Right lobe of liver (tissue), 6 donors: Measurements from ENCODE around the gene SERTAD1. TPM values are rescaled to one million over a fixed set of nuclear protein-coding genes. Genes with fewer than 3 reads are reported as not detected.

Source experiments
- ATAC-seq, 4 donors: fragments of 200-7000 bp; cut with Tn5 transposase; one replicate each; pipeline ENCODE4 v1.9.1; 2020; ENCODE audit warnings: mild to moderate bottlenecking in 4 of 4, moderate library complexity in 4 of 4
- DNase-seq, 3 donors: peaks; one replicate each; pipeline ENCODE4 v3.0.0-alpha.2; 2020
- H3K27ac ChIP-seq, 3 donors: fragments of 200-600 bp; one replicate each; pipeline ENCODE4 v1.8.0; 2022
- H3K27me3 ChIP-seq, 2 donors: fragments of 200-600 bp; one replicate each; pipeline ENCODE4 v1.8.0; 2022
- H3K36me3 ChIP-seq, 4 donors: fragments of 200-600 bp; sonication (generic) in 1 of 4; one replicate each; pipeline versions ENCODE4 v1.5.1 to v1.8.0; 2017 to 2022; ENCODE audit warnings: control low read depth in 1 of 4
- H3K4me1 ChIP-seq, 4 donors: fragments of 200-600 bp; sonication (generic) in 1 of 4; one replicate each; pipeline versions ENCODE4 v1.5.1 to v1.8.0; 2017 to 2022; ENCODE audit warnings: control low read depth in 1 of 4
- H3K4me3 ChIP-seq, 3 donors: fragments of 200-600 bp; one replicate each; pipeline ENCODE4 v1.8.0; 2022
- H3K9me3 ChIP-seq, 4 donors: fragments of 200-600 bp; sonication (generic) in 1 of 4; one replicate each; pipeline versions ENCODE4 v1.5.1 to v1.8.0; 2017 to 2022; ENCODE audit warnings: control low read depth in 1 of 4
- POLR2A ChIP-seq: fragments of 450-650 bp; IDR thresholded peaks from one replicate; pipeline ENCODE4 v1.6.1; 2017; ENCODE audit warnings: antibody characterized with exemption, mild to moderate bottlenecking
- WGBS: methylation state at CpG from one replicate; pipeline ENCODE4 v1.1.6; 2018; ENCODE audit warnings: low coverage, low lambda C conversion rate; ENCODE audit not compliant: insufficient coverage; ENCODE audit errors: missing lambda C conversion rate; 5-methylcytosine and 5-hydroxymethylcytosine counted together
- intact Hi-C, 2 donors: fragments of 100-400 bp; cut with DNase I; formaldehyde crosslinking; loops; one replicate each; pipeline versions ENCODE4 v1.11.2 to v1.14.1; 2022
- small RNA-seq, 2 experiments: library from RNA; depleted of rRNA; stranded (forward); fragments of <200 nt; gene quantifications; one replicate each; pipeline ENCODE3, GENCODE V24; 2016
- total RNA-seq, 6 experiments: library from RNA; depleted of rRNA in 2 of 6; stranded (reverse); fragments of >200 nt in 2 of 6; fragmentation: NEBNext Ultra II Directional in 3 of 6; extraction: Animal tissue kit (Norgen Biotek cat#: 25700) in 3 of 6; gene quantifications; one replicate each; pipeline versions ENCODE4 v1.1.0 to v1.2.4, GENCODE V29; 2016 to 2023
- TF ChIP-seq, protein P1 (sequence below), 4 donors: fragments of 200-600 bp in 3 of 4; fragments of 450-650 bp in 1 of 4; IDR thresholded peaks; one replicate each; pipeline versions ENCODE4 v1.5.1 to v1.8.0; 2016 to 2022; ENCODE audit warnings: antibody characterized with exemption in 4 of 4, mild to moderate bottlenecking in 2 of 4
- donor health status: DM: no; HTN: yes; CAD: no.
- donor health status: DM: no; HTN: no; CAD: no.
- donor health status: DM: no; HTN: no; CAD: no.
- donor health status: DM: no; HTN: yes; CAD: no.
- donor health status: DM: no; HTN: yes; CAD: no.

SERTAD1 gene
- total RNA-seq, 6 experiments from 2014 or later = 3.7 to 11.7 (median 6.2) TPM

DNA sequence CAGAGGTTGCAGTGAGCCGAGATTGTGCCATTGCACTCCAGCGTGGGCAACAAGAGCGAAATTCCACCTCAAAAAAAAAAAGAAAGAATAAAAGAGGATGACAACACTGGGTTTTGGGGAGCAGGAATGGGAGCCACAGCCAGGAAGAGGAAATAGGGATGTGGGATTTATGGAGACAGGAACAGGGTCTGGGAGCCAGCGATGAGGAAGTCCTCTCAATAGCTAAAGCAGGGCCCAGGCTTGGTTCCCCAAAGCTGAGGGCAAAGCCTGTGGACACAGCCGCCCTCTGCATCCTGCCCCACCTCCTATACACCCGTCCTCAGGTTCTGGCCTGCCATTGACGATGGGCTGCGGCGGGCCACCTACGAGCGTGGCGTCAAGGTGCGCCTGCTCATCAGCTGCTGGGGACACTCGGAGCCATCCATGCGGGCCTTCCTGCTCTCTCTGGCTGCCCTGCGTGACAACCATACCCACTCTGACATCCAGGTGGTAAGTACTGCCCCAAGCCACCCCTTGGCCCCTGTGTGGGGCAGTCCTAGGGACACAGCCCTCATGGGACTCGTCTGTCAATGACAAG is 49.4 kb downstream of the SERTAD1 start:
- intact Hi-C loops = no loop called here
- H3K4me1 ChIP-seq = no peaks in the 10 kb centered on the region
- no peak for ATAC-seq
- WGBS = 94% methylated on average over 6 of the region's 17 CpGs
- peaks cover 0 to 13% (median 0%) of the 10 kb centered on the region in 4 donors for H3K36me3 ChIP-seq
- no peak for DNase-seq
- no peak overlapping the region for H3K27ac ChIP-seq
- TF ChIP-seq, protein P1, sequence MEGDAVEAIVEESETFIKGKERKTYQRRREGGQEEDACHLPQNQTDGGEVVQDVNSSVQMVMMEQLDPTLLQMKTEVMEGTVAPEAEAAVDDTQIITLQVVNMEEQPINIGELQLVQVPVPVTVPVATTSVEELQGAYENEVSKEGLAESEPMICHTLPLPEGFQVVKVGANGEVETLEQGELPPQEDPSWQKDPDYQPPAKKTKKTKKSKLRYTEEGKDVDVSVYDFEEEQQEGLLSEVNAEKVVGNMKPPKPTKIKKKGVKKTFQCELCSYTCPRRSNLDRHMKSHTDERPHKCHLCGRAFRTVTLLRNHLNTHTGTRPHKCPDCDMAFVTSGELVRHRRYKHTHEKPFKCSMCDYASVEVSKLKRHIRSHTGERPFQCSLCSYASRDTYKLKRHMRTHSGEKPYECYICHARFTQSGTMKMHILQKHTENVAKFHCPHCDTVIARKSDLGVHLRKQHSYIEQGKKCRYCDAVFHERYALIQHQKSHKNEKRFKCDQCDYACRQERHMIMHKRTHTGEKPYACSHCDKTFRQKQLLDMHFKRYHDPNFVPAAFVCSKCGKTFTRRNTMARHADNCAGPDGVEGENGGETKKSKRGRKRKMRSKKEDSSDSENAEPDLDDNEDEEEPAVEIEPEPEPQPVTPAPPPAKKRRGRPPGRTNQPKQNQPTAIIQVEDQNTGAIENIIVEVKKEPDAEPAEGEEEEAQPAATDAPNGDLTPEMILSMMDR (IDR thresholded peaks at IDR 0.05) = no peak
- no peak for TF ChIP-seq POLR2A
- H3K4me3 ChIP-seq = no peak overlapping the region
- H3K27me3 ChIP-seq = no peaks in the 10 kb centered on the region
- H3K9me3 ChIP-seq = no peaks in the 10 kb centered on the region

DNA sequence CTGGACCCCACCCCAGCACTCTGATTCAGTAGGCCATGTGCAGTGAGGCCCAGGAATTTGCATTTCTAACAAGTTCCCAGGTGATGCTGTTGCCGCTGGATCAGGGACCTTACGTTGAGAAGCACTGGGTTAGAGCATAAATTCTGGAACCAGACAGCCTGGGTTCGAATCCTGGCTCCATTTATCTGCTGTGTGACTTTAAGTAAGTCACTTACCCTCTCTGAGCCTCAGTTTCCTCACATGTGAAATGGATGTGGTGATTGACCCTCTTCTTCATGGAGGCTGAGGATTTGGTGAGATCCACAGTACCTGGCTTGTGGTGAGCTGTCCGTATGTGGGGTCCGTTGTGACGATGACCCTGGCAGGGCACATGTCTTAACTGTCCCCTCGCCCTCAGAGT is 51.7 kb downstream of the SERTAD1 start:
- Histone ChIP-seq H3K4me1 (no peaks in the 10 kb centered on the region), H3K27ac (no peak overlapping the region), H3K27me3 (no peaks in the 10 kb centered on the region), H3K36me3 (peaks cover 0 to 25% (median 2%) of the 10 kb centered on the region in 4 donors), H3K4me3 (no peak overlapping the region), H3K9me3 (no peaks in the 10 kb centered on the region)
- WGBS = no CpG with 5 or more reads among the region's 7 CpGs
- TF ChIP-seq, protein P1 (IDR thresholded peaks at IDR 0.05) = no peak
- TF ChIP-seq POLR2A = no peak
- ATAC-seq (no peak), DNase-seq (no peak)
- intact Hi-C loops = no loop called here

DNA sequence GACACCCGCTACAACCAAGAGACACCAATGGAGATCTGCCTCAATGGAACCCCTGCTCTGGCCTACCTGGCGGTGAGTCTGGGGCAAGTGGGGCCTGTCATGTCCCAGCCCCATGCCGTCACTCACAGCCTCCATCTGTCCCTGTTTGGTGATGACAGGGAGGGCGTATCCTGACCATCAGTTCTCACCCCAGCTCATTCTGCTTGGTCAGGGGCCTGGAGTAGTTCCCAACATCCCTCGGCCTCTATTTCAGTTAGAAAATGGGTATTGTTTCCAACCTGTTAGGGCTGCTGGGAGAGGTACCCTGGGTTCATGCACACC is 54.0 kb downstream of the SERTAD1 start:
- no peaks in the 10 kb centered on the region for H3K27me3 ChIP-seq
- no peaks in the 10 kb centered on the region for H3K9me3 ChIP-seq
- ATAC-seq = no peak
- peaks cover 0 to 31% (median 3%) of the 10 kb centered on the region in 4 donors for H3K36me3 ChIP-seq
- H3K4me1 ChIP-seq = no peaks in the 10 kb centered on the region
- WGBS = 100% methylated on average over 3 of the region's 5 CpGs
- DNase-seq = no peak
- no peak overlapping the region for H3K4me3 ChIP-seq
- no peak overlapping the region for H3K27ac ChIP-seq
- intact Hi-C loops = no loop called here
- TF ChIP-seq, protein P1 (IDR thresholded peaks at IDR 0.05) = no peak
- no peak for TF ChIP-seq POLR2A

Small RNA genes lying within 50 kb of the gene (small RNA-seq; reads per million reads assigned to genes)
- gene RF00017 = 0 reads per million in 2 experiments

Other genes starting within 250 kb of the SERTAD1 start
- 1 to 10 TPM; 4.2 to 7.0 (median 6.5) TPM for gene MAP3K10, start 234.6 kb downstream of the SERTAD1 start, total RNA-seq
- gene TTC9B, start 207.6 kb downstream of the SERTAD1 start, total RNA-seq = not detected
- gene CCNP, start 199.3 kb downstream of the SERTAD1 start, total RNA-seq = 1 to 10 TPM; 1.5 to 8.7 (median 3.9) TPM
- 100 to 1,000 TPM in 3 of 6 experiments, 10 to 100 TPM in 3; 83.2 to 132 (median 107) TPM for gene AKT2, start 140.6 kb downstream of the SERTAD1 start, total RNA-seq
- gene C19orf47, start 77.6 kb downstream of the SERTAD1 start, total RNA-seq = 1 to 10 TPM; 4.8 to 8.1 (median 5.5) TPM
- gene PLD3, start 77.3 kb downstream of the SERTAD1 start, total RNA-seq = 100 to 1,000 TPM in 4 of 6 experiments, 10 to 100 TPM in 2; 84.7 to 197 (median 113) TPM
- under 1 TPM in 1 of 6 experiments, not detected in 5; 0.15 TPM for gene HIPK4, start 35.8 kb downstream of the SERTAD1 start, total RNA-seq
- gene PRX, start 12.6 kb downstream of the SERTAD1 start, total RNA-seq = under 1 TPM; 0.37 to 0.99 (median 0.60) TPM
- 10 to 100 TPM in 1 of 6 experiments, 1 to 10 TPM in 5; 5.2 to 10.1 (median 7.4) TPM for gene SERTAD3, start 18.3 kb upstream of the SERTAD1 start, total RNA-seq
- 100 to 1,000 TPM; 127 to 326 (median 146) TPM for gene BLVRB, start 39.8 kb upstream of the SERTAD1 start, total RNA-seq
- 1 to 10 TPM in 1 of 6 experiments, under 1 TPM in 5; 0.44 to 1.6 (median 0.65) TPM for gene SPTBN4, start 41.0 kb upstream of the SERTAD1 start, total RNA-seq
- 10 to 100 TPM; 16.1 to 29.0 (median 22.4) TPM for gene SHKBP1, start 150.9 kb upstream of the SERTAD1 start, total RNA-seq
- 10 to 100 TPM; 19.3 to 40.8 (median 34.4) TPM for gene LTBP4, start 175.4 kb upstream of the SERTAD1 start, total RNA-seq